Endothelial cell (in vitro differentiated cells): ENCODE data around the gene MACROD2. TPM values are rescaled to one million over a fixed set of nuclear protein-coding genes. Genes with fewer than 3 reads are reported as not detected.

ENCODE experiments used
- DNase-seq: peaks from one replicate; pipeline ENCODE4 v3.0.0; 2021; ENCODE audit warnings: low spot score
- H3K27ac Mint-ChIP-seq: one replicate; pipeline ENCODE4 v1.8.0; 2021; ENCODE audit warnings: mixed read lengths, inconsistent platforms; ENCODE audit not compliant: unreplicated experiment
- H3K27me3 Mint-ChIP-seq: one replicate; pipeline ENCODE4 v1.8.0; 2021; ENCODE audit warnings: mild to moderate bottlenecking, moderate library complexity, mixed read lengths, inconsistent platforms; ENCODE audit not compliant: unreplicated experiment
- H3K36me3 Mint-ChIP-seq: one replicate; pipeline ENCODE4 v1.8.0; 2021; ENCODE audit warnings: mild to moderate bottlenecking, low read depth, mixed read lengths, inconsistent platforms; ENCODE audit not compliant: unreplicated experiment
- H3K4me1 Mint-ChIP-seq: one replicate; pipeline ENCODE4 v1.8.0; 2021; ENCODE audit warnings: mild to moderate bottlenecking, mixed read lengths, inconsistent platforms; ENCODE audit not compliant: unreplicated experiment
- H3K4me3 Mint-ChIP-seq: one replicate; pipeline ENCODE4 v1.8.0; 2021; ENCODE audit warnings: mild to moderate bottlenecking, mixed read lengths, inconsistent platforms; ENCODE audit not compliant: unreplicated experiment
- H3K9me3 Mint-ChIP-seq: one replicate; pipeline ENCODE4 v1.8.0; 2021; ENCODE audit warnings: mixed read lengths, inconsistent platforms; ENCODE audit not compliant: unreplicated experiment
- total RNA-seq: library from RNA; stranded (reverse); fragmentation: NEBNext Ultra II Directional; extraction: Animal tissue kit (Norgen Biotek cat#: 25700); gene quantifications from one replicate; pipeline ENCODE4 v1.2.1, GENCODE V29; 2021; ENCODE audit not compliant: unreplicated experiment
- TF ChIP-seq, protein P1 (sequence below): fragments of 200-600 bp; sonication (generic); IDR thresholded peaks from one replicate; pipeline ENCODE4 v1.5.0; 2021; ENCODE audit warnings: antibody characterized with exemption; ENCODE audit not compliant: unreplicated experiment

MACROD2 gene
- total RNA-seq, 1 donor from 2014 or later = 6.4 TPM

DNA sequence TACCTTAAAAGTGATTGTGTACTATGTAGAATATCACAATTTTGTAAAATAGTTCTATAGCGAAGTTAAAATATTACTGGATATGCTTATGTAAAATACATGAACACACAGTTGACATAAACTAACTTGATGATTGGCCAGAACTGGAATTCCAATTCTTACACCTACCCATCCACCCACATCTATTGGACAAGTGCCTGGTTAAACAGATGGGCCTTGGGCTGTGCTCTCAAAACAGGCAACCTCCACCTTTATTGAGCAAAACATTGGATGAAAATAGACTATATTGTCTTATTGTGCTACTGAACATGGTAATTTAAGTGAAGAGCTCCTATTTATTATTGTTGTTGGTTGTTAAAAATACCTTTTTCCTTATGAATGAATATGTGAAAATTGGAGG lies 496.1 kb downstream of the MACROD2 start:
- Mint-ChIP-seq H3K36me3 (no peaks in the 10 kb centered on the region), H3K9me3 (no peaks in the 10 kb centered on the region), H3K27me3 (no peaks in the 10 kb centered on the region), H3K4me3 (no peak overlapping the region), H3K27ac (no peak overlapping the region), H3K4me1 (no peaks in the 10 kb centered on the region)
- TF ChIP-seq, protein P1, sequence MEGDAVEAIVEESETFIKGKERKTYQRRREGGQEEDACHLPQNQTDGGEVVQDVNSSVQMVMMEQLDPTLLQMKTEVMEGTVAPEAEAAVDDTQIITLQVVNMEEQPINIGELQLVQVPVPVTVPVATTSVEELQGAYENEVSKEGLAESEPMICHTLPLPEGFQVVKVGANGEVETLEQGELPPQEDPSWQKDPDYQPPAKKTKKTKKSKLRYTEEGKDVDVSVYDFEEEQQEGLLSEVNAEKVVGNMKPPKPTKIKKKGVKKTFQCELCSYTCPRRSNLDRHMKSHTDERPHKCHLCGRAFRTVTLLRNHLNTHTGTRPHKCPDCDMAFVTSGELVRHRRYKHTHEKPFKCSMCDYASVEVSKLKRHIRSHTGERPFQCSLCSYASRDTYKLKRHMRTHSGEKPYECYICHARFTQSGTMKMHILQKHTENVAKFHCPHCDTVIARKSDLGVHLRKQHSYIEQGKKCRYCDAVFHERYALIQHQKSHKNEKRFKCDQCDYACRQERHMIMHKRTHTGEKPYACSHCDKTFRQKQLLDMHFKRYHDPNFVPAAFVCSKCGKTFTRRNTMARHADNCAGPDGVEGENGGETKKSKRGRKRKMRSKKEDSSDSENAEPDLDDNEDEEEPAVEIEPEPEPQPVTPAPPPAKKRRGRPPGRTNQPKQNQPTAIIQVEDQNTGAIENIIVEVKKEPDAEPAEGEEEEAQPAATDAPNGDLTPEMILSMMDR = no peak
- no peak for DNase-seq

DNA sequence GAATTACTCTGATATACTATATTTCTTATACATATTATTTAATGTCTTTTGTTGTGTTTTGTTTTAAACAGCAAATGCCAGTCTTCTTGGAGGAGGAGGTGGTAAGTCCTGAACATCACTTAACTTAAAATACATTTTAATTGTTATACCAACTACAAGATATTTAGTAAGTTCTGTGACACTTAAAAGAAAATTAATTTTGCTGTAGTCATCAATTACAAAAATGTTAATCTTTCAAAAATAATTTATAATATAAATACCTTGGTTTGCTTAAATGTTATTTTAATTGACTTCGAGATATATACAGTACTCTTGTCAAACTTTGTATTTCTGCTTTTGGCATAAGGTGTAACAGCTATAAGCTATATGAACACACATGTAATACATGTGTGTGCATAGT lies 498.1 kb downstream of the MACROD2 start:
- H3K4me3 Mint-ChIP-seq = no peak overlapping the region
- peaks cover 4% of the 10 kb centered on the region for H3K4me1 Mint-ChIP-seq
- H3K9me3 Mint-ChIP-seq = no peaks in the 10 kb centered on the region
- H3K27ac Mint-ChIP-seq = no peak overlapping the region
- H3K27me3 Mint-ChIP-seq = no peaks in the 10 kb centered on the region
- DNase-seq = no peak
- TF ChIP-seq, protein P1 = no peak
- H3K36me3 Mint-ChIP-seq = no peaks in the 10 kb centered on the region

DNA sequence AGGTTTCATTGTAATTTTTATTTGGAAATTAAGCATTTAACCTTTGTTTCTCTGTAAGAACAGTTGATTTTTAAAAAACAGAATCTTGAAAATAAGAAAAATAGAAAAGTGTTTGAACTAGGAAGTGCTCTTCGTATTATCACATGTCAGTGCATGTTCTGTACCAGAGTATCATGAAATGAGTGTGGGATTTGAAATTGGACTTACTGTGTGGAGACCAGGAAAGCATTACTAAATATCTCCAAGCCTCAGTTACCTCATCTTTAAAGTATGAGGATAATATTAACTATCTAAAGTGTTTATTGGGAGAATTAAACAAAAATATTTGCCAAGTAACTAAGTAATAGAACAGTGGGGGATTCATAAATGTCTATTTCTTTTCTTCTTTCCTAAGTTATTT lies 499.0 kb downstream of the MACROD2 start:
- no peak overlapping the region for H3K4me3 Mint-ChIP-seq
- TF ChIP-seq, protein P1 = no peak
- DNase-seq = no peak
- no peaks in the 10 kb centered on the region for H3K27me3 Mint-ChIP-seq
- no peak overlapping the region for H3K27ac Mint-ChIP-seq
- no peaks in the 10 kb centered on the region for H3K9me3 Mint-ChIP-seq
- H3K36me3 Mint-ChIP-seq = no peaks in the 10 kb centered on the region
- H3K4me1 Mint-ChIP-seq = peaks cover 4% of the 10 kb centered on the region

DNA sequence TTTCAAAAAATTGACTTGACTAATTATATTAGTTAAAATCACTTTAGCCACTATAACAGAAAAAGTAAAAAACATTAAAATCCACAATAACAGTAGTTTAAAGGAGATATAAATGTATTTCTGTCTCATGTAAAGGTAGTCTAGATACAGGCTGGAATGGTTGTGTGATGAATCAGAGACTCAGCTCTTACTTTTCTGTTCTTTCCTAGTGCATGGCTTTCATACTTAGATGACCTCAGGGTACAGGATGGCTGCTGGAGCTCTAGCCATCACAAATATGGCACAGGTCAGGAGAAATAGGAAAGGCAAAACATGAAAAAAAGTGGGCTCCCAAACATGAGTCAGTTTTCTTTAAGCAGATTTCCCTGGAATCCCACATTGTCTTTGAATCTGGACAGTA lies 499.8 kb downstream of the MACROD2 start:
- TF ChIP-seq, protein P1 = no peak
- peaks cover 4% of the 10 kb centered on the region for H3K4me1 Mint-ChIP-seq
- H3K36me3 Mint-ChIP-seq = no peaks in the 10 kb centered on the region
- H3K4me3 Mint-ChIP-seq = no peak overlapping the region
- no peak overlapping the region for H3K27ac Mint-ChIP-seq
- no peaks in the 10 kb centered on the region for H3K9me3 Mint-ChIP-seq
- no peaks in the 10 kb centered on the region for H3K27me3 Mint-ChIP-seq
- no peak for DNase-seq

DNA sequence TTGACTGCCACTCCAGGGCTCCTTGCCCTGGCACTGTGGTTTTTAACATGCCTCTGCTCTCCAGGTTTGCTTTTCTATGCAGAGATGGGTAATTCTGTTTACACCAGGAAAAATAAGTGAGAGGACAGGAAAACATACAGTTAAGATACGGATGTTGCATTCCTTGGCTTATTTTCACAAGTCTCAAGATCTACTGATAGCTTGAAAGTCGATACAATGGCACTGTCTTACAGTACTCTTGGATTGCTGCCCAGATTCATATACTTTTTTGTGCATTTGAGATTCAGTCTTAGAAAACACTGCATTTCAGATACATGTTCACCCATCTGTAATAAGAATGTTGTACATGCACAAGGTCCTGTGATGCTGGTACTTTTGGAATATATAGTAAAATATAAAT lies 501.7 kb downstream of the MACROD2 start:
- H3K4me3 Mint-ChIP-seq = no peak overlapping the region
- H3K27me3 Mint-ChIP-seq = no peaks in the 10 kb centered on the region
- no peaks in the 10 kb centered on the region for H3K36me3 Mint-ChIP-seq
- TF ChIP-seq, protein P1 = no peak
- H3K27ac Mint-ChIP-seq = peak overlapping the region; percentile 28
- peaks cover 4% of the 10 kb centered on the region for H3K4me1 Mint-ChIP-seq
- DNase-seq = no peak
- no peaks in the 10 kb centered on the region for H3K9me3 Mint-ChIP-seq
